Thoracic aorta (tissue), 2 donors: ENCODE data around the gene ADCY2. TPM values are rescaled to one million over a fixed set of nuclear protein-coding genes. Genes with fewer than 3 reads are reported as not detected.

Experiments
- ATAC-seq: fragments of 150-250 bp; one replicate; pipeline ENCODE4 v1.8.0; 2017; ENCODE audit warnings: low read depth; ENCODE audit not compliant: insufficient number of reproducible peaks, low FRiP score
- DNase-seq: peaks from one replicate; pipeline ENCODE4 v3.0.0-alpha.2; 2020; ENCODE audit warnings: low spot score
- H3K27ac ChIP-seq, 2 donors: fragments of 200-600 bp; sonication (generic); 1 replicate in 1 of 2; 2 replicates in 1 of 2; pipeline ENCODE4 v1.5.1; 2016; ENCODE audit warnings: mild to moderate bottlenecking in 2 of 2, moderate library complexity in 2 of 2
- H3K27me3 ChIP-seq: fragments of 200-600 bp; sonication (generic); replicated peaks from 2 replicates; pipeline ENCODE4 v1.6.0; 2016; ENCODE audit warnings: mild to moderate bottlenecking; ENCODE audit not compliant: insufficient read depth
- H3K36me3 ChIP-seq: fragments of 200-600 bp; sonication (generic); one replicate; pipeline ENCODE4 v1.5.1; 2016
- H3K4me1 ChIP-seq, 2 donors: fragments of 200-600 bp; sonication (generic); 1 replicate in 1 of 2; 2 replicates in 1 of 2; pipeline versions ENCODE4 v1.5.1 to v1.6.0; 2016; ENCODE audit warnings: low read depth in 2 of 2, mild to moderate bottlenecking in 1 of 2; ENCODE audit not compliant: control insufficient read depth in 1 of 2
- H3K4me3 ChIP-seq: fragments of 200-600 bp; sonication (generic); 2 replicates; pipeline ENCODE4 v1.5.1; 2016; ENCODE audit warnings: mild to moderate bottlenecking
- H3K9me3 ChIP-seq: fragments of 200-600 bp; sonication (generic); 2 replicates; pipeline ENCODE4 v1.5.1; 2016
- total RNA-seq, 2 donors: library from RNA; depleted of rRNA; stranded (reverse); fragments of >200 nt; gene quantifications; one replicate each; pipeline versions ENCODE4 v1.1.0 to v1.2.3, GENCODE V29; 2016
- TF ChIP-seq, protein P1 (sequence below): fragments of 200-600 bp; sonication (generic); IDR thresholded peaks from one replicate; pipeline ENCODE4 v1.5.1; 2019; ENCODE audit warnings: antibody characterized with exemption

The ADCY2 gene
- total RNA-seq, 2 donors from 2014 or later = 5.0 to 14.8 TPM

DNA sequence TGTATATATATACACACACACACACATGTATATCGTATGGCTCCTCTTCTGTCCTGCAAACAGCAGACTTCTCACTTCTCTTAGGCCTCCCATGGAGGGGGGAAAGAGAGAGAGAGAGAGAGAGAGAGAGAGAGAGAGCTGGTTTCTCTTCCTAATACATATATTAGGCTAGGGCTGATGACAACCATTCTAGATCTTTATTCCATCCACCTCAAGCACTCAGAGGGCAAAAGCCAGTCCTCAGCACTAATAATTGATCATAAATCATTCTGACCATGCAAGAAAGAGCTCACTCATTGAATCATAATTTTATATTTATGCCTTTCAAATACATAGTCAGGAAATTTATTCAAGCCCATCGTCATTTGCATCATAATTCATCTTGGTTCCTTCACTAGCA is 408.0 kb downstream of the ADCY2 start:
- ATAC-seq (no peak), DNase-seq (no peak)
- Histone ChIP-seq H3K4me3 (no peak overlapping the region), H3K9me3 (no peaks in the 10 kb centered on the region), H3K36me3 (no peaks in the 10 kb centered on the region), H3K27ac (no peak overlapping the region), H3K4me1 (no peaks in the 10 kb centered on the region), H3K27me3 (no peaks in the 10 kb centered on the region)
- TF ChIP-seq, protein P1, sequence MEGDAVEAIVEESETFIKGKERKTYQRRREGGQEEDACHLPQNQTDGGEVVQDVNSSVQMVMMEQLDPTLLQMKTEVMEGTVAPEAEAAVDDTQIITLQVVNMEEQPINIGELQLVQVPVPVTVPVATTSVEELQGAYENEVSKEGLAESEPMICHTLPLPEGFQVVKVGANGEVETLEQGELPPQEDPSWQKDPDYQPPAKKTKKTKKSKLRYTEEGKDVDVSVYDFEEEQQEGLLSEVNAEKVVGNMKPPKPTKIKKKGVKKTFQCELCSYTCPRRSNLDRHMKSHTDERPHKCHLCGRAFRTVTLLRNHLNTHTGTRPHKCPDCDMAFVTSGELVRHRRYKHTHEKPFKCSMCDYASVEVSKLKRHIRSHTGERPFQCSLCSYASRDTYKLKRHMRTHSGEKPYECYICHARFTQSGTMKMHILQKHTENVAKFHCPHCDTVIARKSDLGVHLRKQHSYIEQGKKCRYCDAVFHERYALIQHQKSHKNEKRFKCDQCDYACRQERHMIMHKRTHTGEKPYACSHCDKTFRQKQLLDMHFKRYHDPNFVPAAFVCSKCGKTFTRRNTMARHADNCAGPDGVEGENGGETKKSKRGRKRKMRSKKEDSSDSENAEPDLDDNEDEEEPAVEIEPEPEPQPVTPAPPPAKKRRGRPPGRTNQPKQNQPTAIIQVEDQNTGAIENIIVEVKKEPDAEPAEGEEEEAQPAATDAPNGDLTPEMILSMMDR = no peak

DNA sequence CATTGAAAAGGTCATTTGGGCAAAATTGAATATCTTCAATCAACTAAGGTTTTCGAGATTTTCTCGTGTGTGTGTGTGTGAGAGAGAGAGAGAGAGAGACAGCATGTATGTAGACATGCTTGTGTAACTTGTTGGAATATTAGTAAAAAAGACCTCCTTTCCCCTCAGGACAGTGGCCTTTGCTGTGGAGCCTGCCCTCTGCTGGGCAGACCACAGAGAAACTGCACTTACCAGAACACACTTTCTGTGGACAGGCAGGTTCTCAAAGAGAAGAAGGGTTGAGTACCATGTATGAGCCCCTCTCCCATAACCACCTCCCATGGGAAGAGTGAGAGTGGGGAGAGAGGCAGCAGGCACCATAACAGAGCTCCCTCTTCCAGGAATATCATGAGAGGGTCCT is 409.4 kb downstream of the ADCY2 start:
- DNase-seq (no peak), ATAC-seq (no peak)
- Histone ChIP-seq H3K36me3 (no peaks in the 10 kb centered on the region), H3K27me3 (no peaks in the 10 kb centered on the region), H3K4me3 (no peak overlapping the region), H3K9me3 (no peaks in the 10 kb centered on the region), H3K27ac (no peak overlapping the region), H3K4me1 (no peaks in the 10 kb centered on the region)
- TF ChIP-seq, protein P1 = peak; percentile 10

DNA sequence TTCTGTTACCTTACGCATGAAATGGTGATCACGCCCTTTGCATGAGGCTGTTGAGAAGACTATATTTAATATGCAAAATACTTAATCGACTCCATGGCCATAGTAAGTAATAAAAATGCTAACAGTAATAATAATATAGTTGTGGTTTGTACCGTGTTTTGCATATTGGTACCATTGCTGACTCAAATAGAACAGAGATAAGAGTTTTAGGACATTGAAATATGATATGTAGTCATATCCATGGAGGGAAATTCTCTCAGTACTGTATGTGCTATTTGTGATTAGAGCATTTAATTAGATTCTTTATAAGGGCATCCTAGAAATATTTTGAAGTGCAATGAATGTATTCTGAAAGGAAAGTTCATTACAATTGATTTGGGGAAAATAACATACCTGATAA is 413.1 kb downstream of the ADCY2 start:
- Histone ChIP-seq H3K4me3 (no peak overlapping the region), H3K27me3 (no peaks in the 10 kb centered on the region), H3K9me3 (no peaks in the 10 kb centered on the region), H3K27ac (no peak overlapping the region), H3K4me1 (no peaks in the 10 kb centered on the region), H3K36me3 (no peaks in the 10 kb centered on the region)
- TF ChIP-seq, protein P1 = no peak
- no peak for DNase-seq
- ATAC-seq = no peak

DNA sequence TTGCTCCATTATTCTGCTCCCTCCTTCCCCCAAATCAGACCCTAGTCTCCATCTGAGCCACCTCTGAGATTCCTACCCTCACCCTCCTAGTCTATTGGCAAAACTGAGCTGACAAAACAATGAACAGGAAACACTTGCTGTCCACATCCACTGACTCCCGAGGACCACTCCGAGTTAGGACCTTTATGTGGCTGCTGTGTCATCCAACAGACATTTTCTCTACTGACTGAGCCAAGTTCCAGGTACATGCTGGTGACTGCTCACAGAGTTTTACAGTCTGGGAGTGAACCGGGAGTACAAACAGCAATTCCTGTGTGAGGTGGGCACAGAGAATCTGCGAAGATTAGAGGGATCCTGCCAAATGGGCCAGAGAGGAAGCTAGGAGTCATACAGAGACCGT is 415.8 kb downstream of the ADCY2 start:
- Histone ChIP-seq H3K9me3 (no peaks in the 10 kb centered on the region), H3K4me3 (no peak overlapping the region), H3K4me1 (no peaks in the 10 kb centered on the region), H3K27ac (no peak overlapping the region), H3K27me3 (no peaks in the 10 kb centered on the region), H3K36me3 (no peaks in the 10 kb centered on the region)
- ATAC-seq = no peak
- no peak for DNase-seq
- TF ChIP-seq, protein P1 = no peak

DNA sequence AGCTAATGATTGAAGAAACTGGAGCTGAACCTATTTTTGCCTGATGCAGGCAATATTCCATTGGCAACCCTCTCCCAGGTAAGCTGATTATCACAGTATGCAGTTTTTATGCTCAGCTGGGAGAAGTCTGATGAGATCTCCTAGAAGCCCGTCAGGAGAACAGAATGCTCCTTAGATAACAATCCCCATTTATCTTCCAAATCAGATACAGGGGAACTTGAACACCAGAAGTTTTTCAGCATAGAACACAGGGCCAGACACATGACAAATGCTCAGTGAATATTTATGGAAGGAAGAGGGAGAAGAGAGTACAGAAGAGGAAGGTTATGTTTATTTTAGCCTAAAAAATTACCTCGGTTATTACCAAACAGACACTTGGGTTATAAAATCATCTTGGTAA is 417.1 kb downstream of the ADCY2 start:
- no peak for ATAC-seq
- TF ChIP-seq, protein P1 = no peak
- H3K9me3 ChIP-seq = no peaks in the 10 kb centered on the region

More for the DNA sequence above, 417.1 kb downstream of the ADCY2 start:
- H3K27me3 ChIP-seq = no peaks in the 10 kb centered on the region
- no peaks in the 10 kb centered on the region for H3K36me3 ChIP-seq
- H3K4me3 ChIP-seq = no peak overlapping the region
- H3K4me1 ChIP-seq = no peaks in the 10 kb centered on the region
- no peak for DNase-seq
- H3K27ac ChIP-seq = no peak overlapping the region
